Measurements from ENCODE around the gene PPP5C.

- TF ChIP-seq POLR2A (IDR thresholded peaks at IDR 0.05) (no peak), CTCF (IDR thresholded peaks at IDR 0.05) (no peak)
Measured at GRCh38 chr19:46388311-46389095, 41.6 kb downstream of the PPP5C start.

Data from uterus (tissue), 2 donors.